Karpas-422 (cell line): ENCODE results near the gene MIER2. TPM values are rescaled to one million over a fixed set of nuclear protein-coding genes. Genes with fewer than 3 reads are reported as not detected.

Experiments
- DNase-seq: peaks from one replicate; pipeline ENCODE4 v3.0.0-alpha.2; 2015
- H2AFZ ChIP-seq: fragments of 200-600 bp; sonication (generic); 2 replicates; pipeline ENCODE4 v1.6.1; 2014; ENCODE audit warnings: antibody characterized with exemption, low read length, mixed read lengths
- H3K27ac ChIP-seq: fragments of 200-600 bp; sonication (generic); 2 replicates; pipeline ENCODE4 v1.5.1; 2014; ENCODE audit warnings: mild to moderate bottlenecking, low read length, moderate library complexity
- H3K27me3 ChIP-seq: fragments of 200-600 bp; sonication (generic); 2 replicates; pipeline ENCODE4 v1.6.1; 2014; ENCODE audit warnings: low read length, mixed read lengths
- H3K36me3 ChIP-seq: fragments of 200-600 bp; sonication (generic); 2 replicates; pipeline ENCODE4 v1.6.1; 2014; ENCODE audit warnings: low read length, mixed read lengths; ENCODE audit not compliant: insufficient read depth
- H3K4me1 ChIP-seq: fragments of 200-600 bp; sonication (generic); 2 replicates; pipeline ENCODE4 v1.6.1; 2014; ENCODE audit warnings: mild to moderate bottlenecking, low read length, mixed read lengths
- H3K4me2 ChIP-seq: fragments of 200-600 bp; sonication (generic); 2 replicates; pipeline ENCODE4 v1.6.1; 2014; ENCODE audit warnings: low read length, low read depth, mild to moderate bottlenecking; ENCODE audit not compliant: poor library complexity, severe bottlenecking
- H3K4me3 ChIP-seq: fragments of 200-600 bp; sonication (generic); 2 replicates; pipeline ENCODE4 v1.5.1; 2014; ENCODE audit warnings: mild to moderate bottlenecking, antibody characterized with exemption, low read length, mixed read lengths
- H3K79me2 ChIP-seq: fragments of 200-600 bp; sonication (generic); 2 replicates; pipeline ENCODE4 v1.6.1; 2014; ENCODE audit warnings: mild to moderate bottlenecking, low read length, mixed read lengths
- H3K9ac ChIP-seq: fragments of 200-600 bp; sonication (generic); 2 replicates; pipeline ENCODE4 v1.6.0; 2014; ENCODE audit warnings: low read length
- H3K9me2 ChIP-seq: fragments of 200-600 bp; sonication (generic), shearing (Covaris generic); replicated peaks from 2 replicates; pipeline ENCODE4 v1.6.0; 2014; ENCODE audit warnings: mild to moderate bottlenecking, low read length, moderate library complexity; ENCODE audit not compliant: insufficient read depth
- H3K9me3 ChIP-seq: fragments of 300-700, 200-600 bp; sonication (generic); 2 replicates; pipeline ENCODE4 v1.6.1; 2014; ENCODE audit warnings: low read length, mixed read lengths
- H4K20me1 ChIP-seq: fragments of 200-600 bp; sonication (generic); 2 replicates; pipeline ENCODE4 v1.6.1; 2014; ENCODE audit warnings: mild to moderate bottlenecking, antibody characterized with exemption, low read length, low read depth; ENCODE audit not compliant: insufficient read depth
- total RNA-seq: library from RNA; depleted of rRNA; stranded (reverse); fragments of >200 nt; shearing (Covaris generic); gene quantifications from 2 replicates; pipeline ENCODE4 v1.2.3, GENCODE V29; 2014; ENCODE audit warnings: low replicate concordance

The MIER2 gene
- total RNA-seq, 1 experiment from 2014 or later, result 15.3 TPM

GRCh38 chr19:369256-369655, 24.7 kb upstream of the MIER2 start:
- DNase-seq, result no peak
- H3K27me3 ChIP-seq, result no peaks in the 10 kb centered on the region
- H3K9me3 ChIP-seq, result no peaks in the 10 kb centered on the region

GRCh38 chr19:368630-369024, 24.0 kb upstream of the MIER2 start:
- Histone ChIP-seq H3K9ac (no peak overlapping the region), H3K4me2 (no peak overlapping the region), H3K27me3 (no peaks in the 10 kb centered on the region), H2AFZ (no peak overlapping the region), H3K4me1 (no peaks in the 10 kb centered on the region), H3K9me3 (no peaks in the 10 kb centered on the region), H4K20me1 (no peaks in the 10 kb centered on the region), H3K9me2 (no peaks in the 10 kb centered on the region), H3K4me3 (no peak overlapping the region), H3K79me2 (no peaks in the 10 kb centered on the region), H3K36me3 (no peaks in the 10 kb centered on the region), H3K27ac (no peak overlapping the region)
- no peak for DNase-seq

More at GRCh38 chr19:369256-369655, 24.7 kb upstream of the MIER2 start:
- Histone ChIP-seq H3K4me1 (no peaks in the 10 kb centered on the region), H3K4me2 (no peak overlapping the region), H3K4me3 (no peak overlapping the region), H3K9me2 (no peaks in the 10 kb centered on the region), H3K36me3 (no peaks in the 10 kb centered on the region), H3K27ac (no peak overlapping the region), H2AFZ (no peak overlapping the region), H3K79me2 (no peaks in the 10 kb centered on the region), H3K9ac (no peak overlapping the region), H4K20me1 (no peaks in the 10 kb centered on the region)

- no peak for DNase-seq
- Histone ChIP-seq H3K9me3 (no peaks in the 10 kb centered on the region), H3K27ac (no peak overlapping the region), H3K4me1 (no peaks in the 10 kb centered on the region), H2AFZ (no peak overlapping the region), H3K4me3 (no peak overlapping the region), H4K20me1 (no peaks in the 10 kb centered on the region), H3K9me2 (no peaks in the 10 kb centered on the region), H3K36me3 (no peaks in the 10 kb centered on the region), H3K4me2 (no peak overlapping the region), H3K79me2 (no peaks in the 10 kb centered on the region), H3K9ac (no peak overlapping the region), H3K27me3 (no peaks in the 10 kb centered on the region)
Measured at GRCh38 chr19:367963-368629, 23.5 kb upstream of the MIER2 start.

- no peaks in the 10 kb centered on the region for H3K27me3 ChIP-seq
- H3K4me3 ChIP-seq, result no peak overlapping the region
- H4K20me1 ChIP-seq, result no peaks in the 10 kb centered on the region
- no peaks in the 10 kb centered on the region for H3K9me3 ChIP-seq
- H3K27ac ChIP-seq, result no peak overlapping the region
- DNase-seq, result no peak
- H3K9me2 ChIP-seq, result no peaks in the 10 kb centered on the region
- H3K79me2 ChIP-seq, result no peaks in the 10 kb centered on the region
- no peak overlapping the region for H3K4me2 ChIP-seq
- no peak overlapping the region for H3K9ac ChIP-seq
- H3K4me1 ChIP-seq, result no peaks in the 10 kb centered on the region
- H2AFZ ChIP-seq, result no peak overlapping the region
- no peaks in the 10 kb centered on the region for H3K36me3 ChIP-seq
Measured at GRCh38 chr19:367561-367960, 23.0 kb upstream of the MIER2 start.

- Histone ChIP-seq H3K27ac (no peak overlapping the region), H3K9ac (no peak overlapping the region), H3K4me3 (no peak overlapping the region), H3K4me2 (no peak overlapping the region), H3K9me2 (no peaks in the 10 kb centered on the region), H3K36me3 (no peaks in the 10 kb centered on the region), H3K27me3 (no peaks in the 10 kb centered on the region), H3K4me1 (no peaks in the 10 kb centered on the region), H3K79me2 (no peaks in the 10 kb centered on the region), H3K9me3 (no peaks in the 10 kb centered on the region), H4K20me1 (no peaks in the 10 kb centered on the region), H2AFZ (no peak overlapping the region)
- no peak for DNase-seq
Measured at GRCh38 chr19:366951-367350, 22.4 kb upstream of the MIER2 start.

- H3K4me1 ChIP-seq, result no peaks in the 10 kb centered on the region
- no peak overlapping the region for H3K4me3 ChIP-seq
- H3K27ac ChIP-seq, result no peak overlapping the region
- no peaks in the 10 kb centered on the region for H3K9me2 ChIP-seq
- no peak overlapping the region for H3K4me2 ChIP-seq
- no peak overlapping the region for H3K9ac ChIP-seq
- H3K36me3 ChIP-seq, result no peaks in the 10 kb centered on the region
- no peaks in the 10 kb centered on the region for H3K27me3 ChIP-seq
- H3K9me3 ChIP-seq, result no peaks in the 10 kb centered on the region
- no peaks in the 10 kb centered on the region for H3K79me2 ChIP-seq
- no peak overlapping the region for H2AFZ ChIP-seq
- no peak for DNase-seq
- no peaks in the 10 kb centered on the region for H4K20me1 ChIP-seq
Measured at GRCh38 chr19:366205-366783, 21.7 kb upstream of the MIER2 start.

GRCh38 chr19:364496-365287, 20.1 kb upstream of the MIER2 start:
- no peaks in the 10 kb centered on the region for H3K9me3 ChIP-seq
- no peak overlapping the region for H3K4me2 ChIP-seq
- H3K27me3 ChIP-seq, result no peaks in the 10 kb centered on the region
- no peak overlapping the region for H3K27ac ChIP-seq
- no peaks in the 10 kb centered on the region for H4K20me1 ChIP-seq
- H3K79me2 ChIP-seq, result no peaks in the 10 kb centered on the region
- no peaks in the 10 kb centered on the region for H3K36me3 ChIP-seq
- H2AFZ ChIP-seq, result no peak overlapping the region
- H3K9me2 ChIP-seq, result no peaks in the 10 kb centered on the region
- no peak for DNase-seq
- no peaks in the 10 kb centered on the region for H3K4me1 ChIP-seq
- H3K4me3 ChIP-seq, result no peak overlapping the region
- no peak overlapping the region for H3K9ac ChIP-seq

GRCh38 chr19:362683-363082, 18.1 kb upstream of the MIER2 start:
- H3K9me2 ChIP-seq, result no peaks in the 10 kb centered on the region
- no peak overlapping the region for H3K9ac ChIP-seq
- H3K27ac ChIP-seq, result no peak overlapping the region
- H3K4me2 ChIP-seq, result no peak overlapping the region
- H3K9me3 ChIP-seq, result no peaks in the 10 kb centered on the region
- no peak overlapping the region for H2AFZ ChIP-seq
- H3K4me3 ChIP-seq, result no peak overlapping the region
- H4K20me1 ChIP-seq, result no peaks in the 10 kb centered on the region
- no peak for DNase-seq
- H3K27me3 ChIP-seq, result no peaks in the 10 kb centered on the region
- H3K79me2 ChIP-seq, result no peaks in the 10 kb centered on the region
- H3K36me3 ChIP-seq, result no peaks in the 10 kb centered on the region
- H3K4me1 ChIP-seq, result no peaks in the 10 kb centered on the region
